ENCODE data around the gene BCAT1.

DNA sequence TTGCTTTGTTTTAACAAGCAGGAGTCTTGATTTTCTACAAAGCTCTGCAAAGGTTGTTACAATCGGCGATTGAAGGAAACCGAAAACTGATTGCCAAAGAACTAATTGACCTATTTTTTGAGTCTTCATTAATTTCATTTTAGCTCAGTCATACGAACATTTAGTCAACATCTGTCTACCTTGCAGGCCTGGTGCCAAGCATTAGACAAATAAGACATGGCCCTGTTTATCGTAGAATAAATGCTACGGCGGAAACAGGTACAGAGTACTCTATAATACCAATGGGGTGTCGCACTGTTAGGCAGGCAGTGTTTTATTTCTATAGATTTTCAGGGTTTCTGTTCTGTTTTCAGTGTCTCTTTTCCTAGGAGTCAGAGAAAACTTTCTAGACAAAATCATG is 171.5 kb downstream of the BCAT1 start:
- TF ChIP-seq, protein P1, sequence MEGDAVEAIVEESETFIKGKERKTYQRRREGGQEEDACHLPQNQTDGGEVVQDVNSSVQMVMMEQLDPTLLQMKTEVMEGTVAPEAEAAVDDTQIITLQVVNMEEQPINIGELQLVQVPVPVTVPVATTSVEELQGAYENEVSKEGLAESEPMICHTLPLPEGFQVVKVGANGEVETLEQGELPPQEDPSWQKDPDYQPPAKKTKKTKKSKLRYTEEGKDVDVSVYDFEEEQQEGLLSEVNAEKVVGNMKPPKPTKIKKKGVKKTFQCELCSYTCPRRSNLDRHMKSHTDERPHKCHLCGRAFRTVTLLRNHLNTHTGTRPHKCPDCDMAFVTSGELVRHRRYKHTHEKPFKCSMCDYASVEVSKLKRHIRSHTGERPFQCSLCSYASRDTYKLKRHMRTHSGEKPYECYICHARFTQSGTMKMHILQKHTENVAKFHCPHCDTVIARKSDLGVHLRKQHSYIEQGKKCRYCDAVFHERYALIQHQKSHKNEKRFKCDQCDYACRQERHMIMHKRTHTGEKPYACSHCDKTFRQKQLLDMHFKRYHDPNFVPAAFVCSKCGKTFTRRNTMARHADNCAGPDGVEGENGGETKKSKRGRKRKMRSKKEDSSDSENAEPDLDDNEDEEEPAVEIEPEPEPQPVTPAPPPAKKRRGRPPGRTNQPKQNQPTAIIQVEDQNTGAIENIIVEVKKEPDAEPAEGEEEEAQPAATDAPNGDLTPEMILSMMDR (IDR thresholded peaks at IDR 0.05; ENCODE audit: control extremely low read depth in 1 of 3, insufficient read depth in 1 of 3, low read depth in 1 of 3, low read length in 3 of 3) = no peak
- no peak for TF ChIP-seq ZNF274 (IDR thresholded peaks at IDR 0.05; ENCODE audit: borderline replicate concordance, extremely low read depth, low read length)

Data from H1 (cell line).